ENCODE data around the gene MEST.
"Not testable (repeated sequence)": the region's sequence is repeated elsewhere in the genome, so short reads cannot be mapped to it uniquely, and the experiment has no call there.

MEST gene

DNA sequence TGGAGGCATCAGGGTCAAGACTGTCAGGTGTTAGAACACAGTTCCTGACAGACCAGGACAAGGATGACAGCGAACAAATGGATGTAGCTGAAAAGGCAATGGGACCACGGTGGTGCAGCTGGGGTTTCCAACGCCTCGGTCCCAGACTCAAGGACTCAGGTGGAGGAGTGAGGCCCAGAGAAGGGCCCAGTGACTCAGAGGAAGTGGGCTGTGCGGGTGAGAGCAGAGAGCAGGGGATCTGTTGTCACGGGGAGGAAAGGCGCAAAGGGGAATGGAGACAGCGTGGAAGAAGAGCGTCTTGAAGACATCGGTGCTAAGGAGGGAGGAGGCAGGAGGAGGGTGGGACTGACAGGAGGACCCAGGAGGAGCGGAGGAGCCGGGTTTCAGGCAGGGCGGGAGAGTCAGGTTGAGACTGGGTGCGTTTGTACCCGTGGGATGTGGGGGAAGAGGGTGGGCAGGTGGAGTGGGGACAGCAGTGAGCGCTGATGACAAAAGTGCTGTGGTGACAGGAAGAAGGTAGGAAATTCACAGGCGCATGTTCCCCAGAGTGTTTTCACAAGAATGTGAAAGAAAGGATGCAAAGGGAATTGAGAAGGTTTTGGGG, 36.0 kb downstream of the MEST start:
- not testable (repeated sequence) for DNase-seq

DNA sequence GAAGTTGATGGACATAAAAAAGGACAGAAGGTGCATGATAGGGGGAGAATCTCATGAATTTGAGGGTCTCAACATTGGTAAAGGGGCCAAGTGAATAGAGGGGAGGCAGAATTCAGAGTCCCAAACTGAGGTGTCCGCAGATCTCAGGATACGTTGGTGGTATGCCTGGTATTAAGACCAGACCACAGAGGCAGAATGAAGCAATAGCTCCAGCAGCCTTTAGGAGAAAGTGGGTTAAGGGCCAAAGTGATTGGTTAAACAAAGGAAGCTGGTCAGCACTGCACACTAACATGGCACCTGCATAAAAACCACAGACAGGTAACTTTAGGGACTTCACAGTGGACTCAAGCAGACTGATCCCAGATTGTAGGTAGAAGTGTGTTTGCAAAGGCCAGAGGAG, 37.5 kb downstream of the MEST start:
- DNase-seq: no peak

DNA sequence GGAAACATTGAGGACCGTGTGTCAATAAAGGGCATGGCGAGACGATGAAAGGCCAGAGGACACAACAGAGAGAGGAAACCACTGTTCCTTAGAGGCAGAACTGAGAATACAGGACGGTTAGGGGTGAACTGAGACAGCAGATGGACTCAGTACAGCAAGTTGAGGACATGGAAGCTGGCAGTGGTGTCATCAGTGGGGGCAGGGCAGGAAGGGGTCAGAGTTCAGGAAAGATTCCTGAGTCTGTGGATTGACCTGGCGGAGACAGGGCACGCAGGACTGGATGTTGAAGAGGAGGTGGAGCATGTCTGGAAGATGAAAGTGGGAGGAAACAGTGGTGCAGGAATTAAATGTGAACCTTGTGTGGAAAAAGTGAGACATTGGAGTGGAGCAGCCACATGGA, 46.0 kb downstream of the MEST start:
- DNase-seq: not testable (repeated sequence)

DNA sequence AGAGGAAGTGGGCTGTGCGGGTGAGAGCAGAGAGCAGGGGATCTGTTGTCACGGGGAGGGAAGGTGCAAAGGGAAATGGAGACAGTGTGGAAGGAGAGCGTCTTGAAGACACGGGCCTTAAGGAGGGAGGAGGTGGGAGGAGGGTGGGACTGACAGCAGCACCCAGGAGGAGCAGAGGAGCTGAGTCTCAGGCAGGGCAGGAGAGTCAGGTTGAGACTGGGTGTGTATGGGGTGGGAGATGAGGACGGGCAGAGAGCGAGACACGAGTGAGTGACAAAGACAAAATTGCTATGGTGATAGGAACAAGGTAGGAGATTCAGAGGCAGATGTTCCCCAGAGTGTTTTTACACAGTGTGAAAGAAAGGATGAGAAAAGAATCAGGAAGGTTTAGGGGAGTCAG, 49.4 kb downstream of the MEST start:
- DNase-seq: not testable (repeated sequence)

DNA sequence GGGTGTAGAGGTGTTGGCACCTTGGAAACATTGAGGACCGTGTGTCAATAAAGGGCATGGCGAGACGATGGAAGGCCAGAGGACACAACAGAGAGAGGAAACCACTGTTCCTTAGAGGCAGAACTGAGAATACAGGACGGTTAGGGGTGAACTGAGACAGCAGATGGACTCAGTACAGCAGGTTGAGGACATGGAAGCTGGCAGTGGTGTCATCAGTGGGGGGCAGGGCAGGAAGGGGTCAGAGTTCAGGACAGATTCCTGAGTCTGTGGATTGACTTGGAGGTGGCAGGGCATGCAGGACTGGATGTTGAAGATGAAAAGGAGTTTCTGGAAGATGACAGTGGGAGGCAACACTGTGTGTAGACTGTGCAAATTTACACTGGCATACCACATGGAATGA, 50.4 kb downstream of the MEST start:
- DNase-seq: not testable (repeated sequence)

DNA sequence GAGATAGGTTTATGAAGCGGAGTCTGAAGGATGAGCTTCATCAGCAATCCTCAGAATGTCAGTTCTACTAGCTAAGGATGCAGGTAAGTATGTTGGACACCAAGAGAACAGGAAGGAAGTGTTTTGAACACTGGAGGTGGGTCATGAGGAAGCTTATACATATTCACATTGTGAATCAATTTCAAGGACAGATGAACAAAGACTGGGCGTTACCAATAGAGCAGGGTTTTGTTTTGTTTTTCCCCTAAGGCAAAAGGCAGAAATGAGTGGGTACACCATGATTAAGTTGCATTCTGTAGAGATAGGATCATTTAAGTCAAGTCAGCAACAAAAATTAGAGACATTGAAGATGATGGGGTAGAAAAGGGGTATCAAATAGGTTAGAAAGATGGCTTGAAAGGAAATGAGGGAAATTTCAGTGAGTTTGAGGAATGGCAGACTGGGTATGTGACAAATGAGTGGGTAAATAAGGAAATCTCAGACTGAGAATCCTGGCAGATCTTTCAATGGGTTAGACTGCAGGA, 51.7 kb downstream of the MEST start:
- DNase-seq: no peak

DNA sequence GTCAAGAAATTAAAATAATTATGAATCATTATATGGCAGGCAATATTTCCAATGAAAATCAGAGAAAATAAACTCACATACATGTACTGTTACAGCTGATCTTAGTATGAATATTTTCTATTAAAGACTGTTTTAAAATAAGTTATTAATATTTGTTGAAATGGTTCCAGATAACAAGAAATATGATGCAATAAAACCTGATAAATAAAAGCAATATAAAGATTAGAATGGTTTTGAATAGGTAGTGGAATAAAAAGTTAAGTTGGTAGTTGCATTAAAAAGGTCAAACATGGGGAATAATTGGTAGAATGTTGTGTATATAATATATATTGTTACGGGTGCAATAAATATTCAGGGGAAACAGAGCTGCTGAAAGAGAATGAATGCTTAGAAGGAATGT, 52.5 kb downstream of the MEST start:
- DNase-seq: no peak

DNA sequence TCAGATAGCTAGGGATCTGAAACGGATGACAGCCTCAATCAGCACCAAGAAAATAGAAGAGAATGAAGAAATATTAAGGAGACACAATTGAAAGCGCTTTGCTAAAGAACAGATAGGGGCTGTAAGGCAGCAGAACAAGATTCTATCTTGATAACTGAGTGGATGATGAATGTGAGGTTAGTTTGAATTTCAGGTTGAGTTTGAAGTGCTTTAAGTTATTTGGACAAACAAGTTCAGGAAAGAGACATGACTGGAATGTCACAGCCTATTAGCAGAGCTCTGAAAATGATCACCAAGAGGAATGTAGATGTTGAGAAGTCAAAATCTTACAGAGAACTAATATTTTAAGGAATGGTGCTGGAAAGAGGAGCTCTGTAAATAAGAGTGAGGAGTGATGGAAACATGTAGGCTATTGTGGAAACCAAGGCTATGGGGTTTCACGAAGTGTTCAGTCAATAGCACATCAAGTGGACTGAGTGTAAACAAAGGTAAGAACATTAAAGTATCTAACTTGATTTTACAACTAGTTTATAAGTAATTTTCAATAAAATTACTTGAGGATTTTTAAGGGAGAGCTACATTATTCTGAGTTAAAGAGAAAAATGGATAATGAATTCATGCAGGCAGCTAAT, 61.6 kb downstream of the MEST start:
- DNase-seq: no peak

DNA sequence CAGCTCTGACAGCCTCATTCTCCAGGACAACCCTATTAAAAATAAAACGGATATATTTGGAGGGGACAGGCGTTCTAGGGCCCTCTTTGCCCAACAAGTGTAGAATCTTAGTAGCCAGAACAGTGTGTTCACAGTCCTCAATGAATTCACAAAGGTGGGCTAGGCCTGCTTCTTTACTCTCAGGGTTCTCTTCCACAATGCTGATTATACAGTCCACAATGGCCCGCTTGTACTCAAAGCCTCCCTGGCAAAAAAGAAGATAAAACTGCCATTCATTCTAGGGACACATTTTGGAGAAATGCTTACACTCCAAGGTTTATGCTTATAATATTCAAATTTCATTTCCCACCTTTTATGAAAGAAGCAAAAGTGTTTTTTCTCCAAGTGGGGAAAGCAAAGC, 62.6 kb downstream of the MEST start:
- no peak for DNase-seq
